OCI-LY7 (cell line): ENCODE data around the gene VOPP1.

ENCODE experiments used
- EZH2phosphoT487 ChIP-seq: fragments of 200-600 bp; sonication (generic); IDR thresholded peaks from 2 replicates; pipeline ENCODE4 v1.6.1; 2018; ENCODE audit warnings: low read depth, borderline replicate concordance, mild to moderate bottlenecking, mixed run types, antibody characterized with exemption, low read length, moderate library complexity, mixed read lengths
- TF ChIP-seq, protein P1 (sequence below): fragments of 200-600 bp; sonication (generic); conservative IDR thresholded peaks from 2 replicates; pipeline ENCODE4 v1.5.1; 2014; ENCODE audit warnings: mild to moderate bottlenecking, antibody characterized with exemption, low read length, moderate library complexity, mixed read lengths

GRCh38 chr7:55538538-55538937 lies 33.8 kb downstream of the VOPP1 start:
- TF ChIP-seq, protein P1, sequence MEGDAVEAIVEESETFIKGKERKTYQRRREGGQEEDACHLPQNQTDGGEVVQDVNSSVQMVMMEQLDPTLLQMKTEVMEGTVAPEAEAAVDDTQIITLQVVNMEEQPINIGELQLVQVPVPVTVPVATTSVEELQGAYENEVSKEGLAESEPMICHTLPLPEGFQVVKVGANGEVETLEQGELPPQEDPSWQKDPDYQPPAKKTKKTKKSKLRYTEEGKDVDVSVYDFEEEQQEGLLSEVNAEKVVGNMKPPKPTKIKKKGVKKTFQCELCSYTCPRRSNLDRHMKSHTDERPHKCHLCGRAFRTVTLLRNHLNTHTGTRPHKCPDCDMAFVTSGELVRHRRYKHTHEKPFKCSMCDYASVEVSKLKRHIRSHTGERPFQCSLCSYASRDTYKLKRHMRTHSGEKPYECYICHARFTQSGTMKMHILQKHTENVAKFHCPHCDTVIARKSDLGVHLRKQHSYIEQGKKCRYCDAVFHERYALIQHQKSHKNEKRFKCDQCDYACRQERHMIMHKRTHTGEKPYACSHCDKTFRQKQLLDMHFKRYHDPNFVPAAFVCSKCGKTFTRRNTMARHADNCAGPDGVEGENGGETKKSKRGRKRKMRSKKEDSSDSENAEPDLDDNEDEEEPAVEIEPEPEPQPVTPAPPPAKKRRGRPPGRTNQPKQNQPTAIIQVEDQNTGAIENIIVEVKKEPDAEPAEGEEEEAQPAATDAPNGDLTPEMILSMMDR = no peak
- TF ChIP-seq EZH2phosphoT487 = no peak
